HG03095 (cell line): ENCODE measurements around the gene DSG3.

Source experiments
- ATAC-seq: cut with Tn5 transposase; IDR thresholded peaks from one replicate; pipeline ENCODE4 v1.9.1; 2021; ENCODE audit warnings: moderate library complexity; ENCODE audit not compliant: unreplicated experiment

The DSG3 gene

DNA sequence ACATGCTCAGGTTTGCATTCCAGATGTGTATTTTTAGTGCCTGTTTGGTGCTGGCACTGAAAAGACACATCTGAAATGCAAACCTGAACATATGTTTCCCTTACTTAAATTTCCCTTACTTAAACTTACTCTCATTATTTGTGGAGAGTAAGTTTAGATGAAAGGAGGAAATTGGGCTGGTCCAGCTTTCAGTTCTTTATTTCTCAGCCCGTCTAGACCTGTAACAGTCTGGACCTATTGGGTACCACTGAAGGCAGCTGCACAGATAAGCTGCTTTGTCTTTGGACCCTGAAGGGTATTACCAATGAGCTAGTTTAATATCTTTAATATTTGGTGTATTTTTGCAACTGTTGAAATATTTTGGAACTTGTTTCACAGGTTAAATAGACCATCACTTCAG lies 17.0 kb upstream of the DSG3 start:
- no peak for ATAC-seq

- ATAC-seq = no peak
Measured at GRCh38 chr18:31432316-31432715, 15.2 kb upstream of the DSG3 start.

DNA sequence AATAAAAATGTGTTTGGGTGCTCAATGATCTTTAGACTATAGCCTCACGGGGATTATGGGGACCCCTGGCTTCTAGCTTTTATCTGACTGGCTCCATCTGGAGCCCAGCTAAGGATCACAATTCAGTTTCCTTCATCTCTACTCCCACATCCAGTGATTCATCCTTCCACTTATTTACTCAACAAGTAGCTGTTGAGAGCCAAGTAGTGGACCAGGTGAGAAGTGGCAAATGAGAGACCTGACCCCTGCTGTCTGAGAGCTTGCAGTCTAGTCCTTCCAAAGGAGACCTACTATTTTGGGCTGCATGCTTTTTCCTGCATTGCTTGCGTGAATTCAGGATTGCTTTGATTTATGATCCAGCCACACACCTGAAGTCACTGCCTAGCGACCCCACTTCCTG lies 10.7 kb upstream of the DSG3 start:
- no peak for ATAC-seq

- ATAC-seq = peak; percentile 59
Measured at GRCh38 chr18:31438402-31438801, 9.1 kb upstream of the DSG3 start.

DNA sequence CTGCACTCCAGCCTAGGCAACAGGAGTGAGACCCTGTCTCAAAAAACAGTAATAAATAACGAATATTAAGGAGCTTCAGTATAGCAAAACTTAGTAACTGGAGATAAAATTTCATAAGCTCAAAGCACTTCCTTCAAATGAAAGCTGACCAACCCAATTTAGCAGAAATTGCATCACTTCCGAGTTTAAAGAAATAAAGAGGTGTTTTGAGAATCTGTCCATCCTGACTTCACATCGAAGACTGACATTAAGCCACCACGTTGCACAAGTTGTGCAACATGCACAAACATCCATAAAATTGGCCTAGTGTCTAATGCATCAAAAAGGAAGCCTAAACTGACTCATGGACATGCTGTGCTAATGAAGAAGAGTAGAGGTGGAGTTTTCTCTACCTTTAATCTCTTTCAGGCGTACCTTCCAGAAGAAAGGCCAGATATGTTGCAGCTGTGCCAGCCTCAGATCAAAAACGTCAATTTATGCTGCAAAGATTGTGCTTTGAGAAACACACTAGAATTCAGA lies 7.7 kb upstream of the DSG3 start:
- no peak for ATAC-seq

- ATAC-seq = no peak
Measured at GRCh38 chr18:31440787-31441186, 6.8 kb upstream of the DSG3 start.

DNA sequence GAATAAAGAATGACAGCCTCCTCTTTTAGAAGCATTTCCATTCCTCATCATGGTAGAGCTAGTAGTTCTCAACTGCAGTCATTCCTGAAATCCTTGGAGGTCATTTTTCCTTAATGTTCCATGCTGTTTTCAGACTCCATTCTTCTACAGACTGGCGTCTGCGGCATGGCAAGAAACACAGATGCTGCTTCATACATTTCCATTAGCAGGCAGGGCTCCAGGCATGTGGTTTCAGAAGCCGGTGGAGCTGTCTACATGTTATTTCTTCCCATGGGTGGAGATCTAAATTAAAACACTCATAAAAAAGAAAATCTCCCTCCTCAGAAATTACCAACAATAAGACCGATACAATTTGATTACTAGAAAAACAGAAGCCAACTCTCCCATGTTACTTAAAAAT lies 6.0 kb upstream of the DSG3 start:
- ATAC-seq = no peak

- ATAC-seq = no peak
Measured at GRCh38 chr18:31444142-31444541, 3.4 kb upstream of the DSG3 start.

DNA sequence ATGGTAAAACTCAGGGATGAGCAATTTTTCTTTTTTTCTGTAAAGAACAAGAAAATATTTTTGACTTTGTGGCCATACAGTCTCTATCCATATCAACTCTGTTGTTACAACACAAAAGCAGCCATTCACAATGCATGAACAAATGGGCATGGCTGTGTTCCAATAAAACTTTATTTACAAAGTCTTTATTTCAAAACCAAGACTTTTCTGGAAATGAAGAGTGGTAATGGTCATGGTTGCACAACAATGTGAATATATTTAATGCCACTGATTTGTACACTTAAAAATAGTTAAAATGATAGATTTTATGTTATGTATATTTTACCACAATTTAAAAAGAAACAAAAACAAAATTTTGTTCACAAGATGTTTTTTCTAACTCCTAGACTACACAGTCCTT lies 1.6 kb upstream of the DSG3 start:
- ATAC-seq = no peak

DNA sequence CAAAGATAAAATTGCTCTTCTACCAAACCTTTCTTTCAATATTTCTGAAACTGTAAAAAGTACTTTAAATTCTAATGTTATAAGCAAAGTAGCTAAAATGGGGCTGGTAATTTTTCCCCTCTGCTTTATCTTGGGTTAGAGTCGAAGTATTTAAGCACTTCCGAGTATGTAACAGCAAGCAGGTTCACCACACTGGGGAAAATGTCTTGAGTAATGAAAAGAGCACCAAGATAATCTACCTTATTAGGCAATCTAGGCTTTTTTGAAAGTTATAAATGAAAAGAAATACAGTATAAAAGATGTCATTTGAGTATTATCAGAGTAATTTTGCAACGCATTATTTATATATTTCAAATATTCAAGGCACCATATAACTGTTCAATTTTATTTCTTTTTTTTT lies 687 bp upstream of the DSG3 start:
- ATAC-seq = no peak

- ATAC-seq = no peak
Measured at GRCh38 chr18:31450409-31450808, 2.9 kb downstream of the DSG3 start.

- no peak for ATAC-seq
Measured at GRCh38 chr18:31451625-31452024, 4.1 kb downstream of the DSG3 start.

DNA sequence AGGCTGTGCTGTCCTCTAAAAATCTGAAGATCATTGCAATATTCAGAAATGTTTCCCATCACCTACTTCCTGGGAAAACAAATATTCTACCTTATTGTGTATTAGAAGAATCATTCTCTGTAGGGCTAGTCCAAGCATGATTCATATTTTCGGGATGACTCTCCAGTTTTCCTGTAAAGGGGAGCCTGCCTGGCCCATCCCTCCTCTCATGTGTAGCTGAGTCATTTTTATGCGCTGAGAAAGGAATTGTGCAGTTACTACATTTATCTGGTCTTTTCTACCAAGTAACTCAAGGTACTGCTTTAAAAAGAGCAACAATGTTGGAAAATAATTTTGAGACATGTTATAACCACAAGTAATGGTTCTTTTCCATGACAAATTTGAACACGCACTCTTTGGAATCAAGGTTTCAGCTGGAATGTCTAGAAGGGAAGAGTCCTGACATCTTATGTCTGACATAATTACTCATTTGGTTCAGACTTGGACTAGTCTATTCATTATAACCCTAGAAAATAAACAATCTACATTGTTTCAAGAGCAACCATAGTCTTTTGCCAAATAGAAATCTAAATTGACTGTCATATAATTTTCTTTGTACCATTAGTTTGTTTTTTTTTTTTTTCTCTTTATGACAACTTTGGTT lies 6.6 kb downstream of the DSG3 start:
- no peak for ATAC-seq

- no peak for ATAC-seq
Measured at GRCh38 chr18:31469629-31470028, 22.1 kb downstream of the DSG3 start.

DNA sequence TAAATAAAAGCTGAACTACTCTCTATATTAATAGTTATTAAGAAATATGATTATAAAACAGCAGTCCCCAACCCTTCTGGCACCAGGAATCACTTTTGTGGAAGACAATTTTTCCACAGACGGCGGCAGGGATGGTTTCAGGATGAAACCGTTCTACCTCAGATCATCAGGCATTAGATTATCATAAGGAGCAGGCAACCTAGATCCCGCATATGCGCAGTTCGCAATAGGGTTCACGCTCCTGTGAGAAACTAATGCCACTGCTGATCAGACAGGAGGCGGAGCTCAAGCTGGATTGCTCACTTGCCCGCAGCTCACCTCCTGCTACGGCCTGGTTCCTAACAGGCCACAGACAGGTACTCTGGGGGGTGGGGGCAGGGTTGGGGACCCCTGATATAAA lies 31.1 kb downstream of the DSG3 start:
- ATAC-seq = no peak

GRCh38 chr18:31482051-31482450 lies 34.5 kb downstream of the DSG3 start:
- no peak for ATAC-seq

GRCh38 chr18:31483396-31483795 lies 35.9 kb downstream of the DSG3 start:
- ATAC-seq = no peak

- ATAC-seq = no peak
Measured at GRCh38 chr18:31484461-31484860, 36.9 kb downstream of the DSG3 start.

GRCh38 chr18:31486165-31486564 lies 38.6 kb downstream of the DSG3 start:
- ATAC-seq = no peak

DNA sequence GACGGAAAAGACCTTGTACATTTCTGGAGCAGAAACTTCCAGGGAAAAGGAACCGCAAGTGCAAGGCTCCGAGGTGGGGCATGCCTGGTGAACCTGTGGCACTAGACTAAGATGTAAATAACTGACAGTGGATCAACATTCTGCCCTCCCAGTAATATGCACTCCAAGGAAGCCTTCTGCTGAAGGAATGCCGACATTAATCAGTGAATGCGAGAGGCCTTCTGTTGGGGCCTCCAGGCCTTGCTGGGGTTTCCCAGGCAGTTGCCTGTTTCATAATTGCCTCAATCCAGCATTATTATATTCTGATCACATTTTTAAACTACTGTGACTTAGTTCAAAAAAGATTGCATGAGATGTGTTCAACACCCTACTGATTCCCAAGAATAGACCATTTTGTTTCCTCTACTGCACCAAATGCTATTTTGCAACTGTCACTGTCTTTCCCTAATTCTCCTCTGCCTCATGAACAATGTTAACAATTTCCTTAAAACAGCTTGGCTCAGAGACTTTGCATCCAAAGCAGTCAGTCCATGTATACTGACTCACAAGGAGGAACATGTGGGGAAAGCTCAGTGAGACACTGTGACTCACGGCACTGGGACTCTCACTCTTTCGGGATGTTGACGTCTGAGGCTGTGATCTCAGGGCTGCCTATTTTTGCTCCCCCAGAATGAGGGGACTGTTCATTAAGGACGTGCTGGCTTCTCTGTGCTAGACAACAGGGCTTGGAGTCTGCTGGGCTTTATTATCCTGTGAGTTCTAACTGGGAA lies 39.9 kb downstream of the DSG3 start:
- ATAC-seq = no peak

GRCh38 chr18:31489311-31489710 lies 41.8 kb downstream of the DSG3 start:
- no peak for ATAC-seq

DNA sequence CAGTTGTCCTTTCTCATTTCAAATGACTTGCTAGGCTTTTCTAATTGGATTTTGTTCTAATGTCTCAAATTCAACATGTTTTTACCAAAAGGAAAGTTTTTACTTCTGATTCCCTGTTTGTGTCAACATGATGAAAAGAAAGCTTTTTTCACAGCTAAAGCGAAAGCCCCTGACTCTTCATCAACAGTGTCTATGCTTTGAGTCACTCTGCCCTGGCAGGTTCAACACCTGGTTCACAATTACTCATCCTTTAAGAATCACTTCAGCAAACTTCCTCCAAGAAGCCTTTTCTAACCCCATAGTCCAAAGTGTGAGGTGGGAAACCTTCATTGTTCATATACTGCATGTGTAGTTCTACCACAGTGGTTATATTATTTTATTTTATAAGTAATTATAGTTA lies 42.8 kb downstream of the DSG3 start:
- peak; percentile 84 for ATAC-seq

DNA sequence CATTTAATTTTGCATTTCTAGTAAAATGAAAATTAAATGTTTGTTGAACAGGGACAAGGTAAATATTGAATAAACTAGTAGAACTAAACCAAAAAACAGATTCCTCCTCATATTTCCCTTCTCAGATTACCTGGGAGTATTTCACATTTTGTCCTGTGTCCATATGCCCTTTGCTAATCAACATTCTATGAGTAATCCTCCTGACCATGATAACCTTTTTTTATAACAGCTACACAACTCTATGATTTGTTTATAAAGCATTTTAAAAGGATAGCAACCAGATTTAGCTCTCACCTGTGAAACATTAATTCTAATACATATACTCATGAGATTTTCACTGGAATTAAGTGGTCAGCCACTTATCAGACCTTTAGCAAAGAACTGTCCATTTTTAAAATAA lies 43.3 kb downstream of the DSG3 start:
- no peak for ATAC-seq
